ENCODE measurements around the gene ABLIM3. TPM values are rescaled to one million over a fixed set of nuclear protein-coding genes. Genes with fewer than 3 reads are reported as not detected.

The ABLIM3 gene
- polyA plus RNA-seq, 1 of the 3 experiments (the other 2 are of a cell fraction), result 5.9 TPM

DNA sequence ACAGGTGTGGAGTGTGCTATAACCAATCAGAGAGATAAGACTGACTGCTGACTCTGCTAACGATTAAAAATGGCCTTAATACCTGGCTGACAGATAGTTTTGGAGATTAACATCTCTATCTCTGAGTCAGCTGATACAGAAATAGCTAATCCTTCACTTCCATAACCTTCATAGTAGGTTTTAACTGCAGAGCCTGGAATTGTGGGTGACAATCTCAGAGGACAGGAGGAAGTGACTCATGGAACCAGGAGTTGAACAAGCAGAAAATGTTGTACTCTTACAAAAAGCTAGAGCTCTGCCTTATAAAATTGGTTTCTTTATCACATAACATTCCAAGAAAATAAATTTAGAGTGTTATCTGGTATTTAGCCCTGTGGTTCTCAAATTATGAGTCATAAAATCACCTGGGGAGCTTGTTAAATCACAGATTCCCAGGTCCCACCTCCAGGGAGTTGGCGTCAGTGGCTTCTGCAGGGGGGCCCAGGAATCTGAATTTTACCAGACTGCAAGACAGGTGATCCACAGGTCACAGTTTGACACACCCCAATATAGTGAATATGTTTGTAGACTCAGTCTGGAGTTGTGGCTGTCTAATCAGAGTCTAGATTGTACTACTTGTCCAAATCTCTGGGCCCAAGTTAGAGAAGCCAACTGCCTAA is 86.0 kb downstream of the ABLIM3 start:
- peaks cover 0 to 8% of the 10 kb centered on the region in 2 experiments; a peak in 1 of 4 replicates for H3K4me1 ChIP-seq (ENCODE audit: control insufficient read depth in 1 of 2, insufficient read depth in 2 of 2, low read depth in 1 of 2, low read length in 1 of 2)
- H3K4me2 ChIP-seq, result peak overlapping the region; percentile 47; the same call in 1 of the 2 replicates
- no peaks in the 10 kb centered on the region for H3K36me3 ChIP-seq (replicated peaks in 1 of 2; ENCODE audit: control insufficient read depth in 1 of 2, insufficient read depth in 2 of 2, low read length in 1 of 2)
- H3K79me2 ChIP-seq (ENCODE audit: insufficient read depth), result no peaks in the 10 kb centered on the region
- peaks cover 16% of the 10 kb centered on the region for H3F3A ChIP-seq (replicated peaks; ENCODE audit: insufficient read depth)
- H3K4me3 ChIP-seq (ENCODE audit: low read depth in 2 of 2, low read length in 1 of 2), result no peak overlapping the region
- no peaks in the 10 kb centered on the region for H4K20me1 ChIP-seq (ENCODE audit: insufficient read depth)
- ChIA-PET POLR2A (no interaction called here), CTCF (interaction anchor here (0.9 to 1.3 kb wide), 3 partner anchors 16 to 496 kb away, joined by 3 read pairs; no protein-coding TSS in a partner anchor)
- H3K27me3 ChIP-seq (ENCODE audit: insufficient read depth), result no peaks in the 10 kb centered on the region
- no peak overlapping the region for H2AFZ ChIP-seq (ENCODE audit: low read depth)
- DNase-seq, result no peak
- peak overlapping the region in 1 of 2 experiments; percentile 57; a peak in 2 of 4 replicates for H3K27ac ChIP-seq (ENCODE audit: low read depth in 2 of 2, low read length in 1 of 2)
- no peaks in the 10 kb centered on the region for H3K9me3 ChIP-seq
- TF ChIP-seq, protein P1, sequence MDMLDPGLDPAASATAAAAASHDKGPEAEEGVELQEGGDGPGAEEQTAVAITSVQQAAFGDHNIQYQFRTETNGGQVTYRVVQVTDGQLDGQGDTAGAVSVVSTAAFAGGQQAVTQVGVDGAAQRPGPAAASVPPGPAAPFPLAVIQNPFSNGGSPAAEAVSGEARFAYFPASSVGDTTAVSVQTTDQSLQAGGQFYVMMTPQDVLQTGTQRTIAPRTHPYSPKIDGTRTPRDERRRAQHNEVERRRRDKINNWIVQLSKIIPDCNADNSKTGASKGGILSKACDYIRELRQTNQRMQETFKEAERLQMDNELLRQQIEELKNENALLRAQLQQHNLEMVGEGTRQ (IDR thresholded peaks at IDR 0.05; ENCODE audit: borderline replicate concordance, low read depth, low read length), result no peak
- TF ChIP-seq, protein P2, sequence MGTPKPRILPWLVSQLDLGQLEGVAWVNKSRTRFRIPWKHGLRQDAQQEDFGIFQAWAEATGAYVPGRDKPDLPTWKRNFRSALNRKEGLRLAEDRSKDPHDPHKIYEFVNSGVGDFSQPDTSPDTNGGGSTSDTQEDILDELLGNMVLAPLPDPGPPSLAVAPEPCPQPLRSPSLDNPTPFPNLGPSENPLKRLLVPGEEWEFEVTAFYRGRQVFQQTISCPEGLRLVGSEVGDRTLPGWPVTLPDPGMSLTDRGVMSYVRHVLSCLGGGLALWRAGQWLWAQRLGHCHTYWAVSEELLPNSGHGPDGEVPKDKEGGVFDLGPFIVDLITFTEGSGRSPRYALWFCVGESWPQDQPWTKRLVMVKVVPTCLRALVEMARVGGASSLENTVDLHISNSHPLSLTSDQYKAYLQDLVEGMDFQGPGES (IDR thresholded peaks at IDR 0.05; ENCODE audit: low read depth, low read length), result no peak
- TF ChIP-seq, protein P3, sequence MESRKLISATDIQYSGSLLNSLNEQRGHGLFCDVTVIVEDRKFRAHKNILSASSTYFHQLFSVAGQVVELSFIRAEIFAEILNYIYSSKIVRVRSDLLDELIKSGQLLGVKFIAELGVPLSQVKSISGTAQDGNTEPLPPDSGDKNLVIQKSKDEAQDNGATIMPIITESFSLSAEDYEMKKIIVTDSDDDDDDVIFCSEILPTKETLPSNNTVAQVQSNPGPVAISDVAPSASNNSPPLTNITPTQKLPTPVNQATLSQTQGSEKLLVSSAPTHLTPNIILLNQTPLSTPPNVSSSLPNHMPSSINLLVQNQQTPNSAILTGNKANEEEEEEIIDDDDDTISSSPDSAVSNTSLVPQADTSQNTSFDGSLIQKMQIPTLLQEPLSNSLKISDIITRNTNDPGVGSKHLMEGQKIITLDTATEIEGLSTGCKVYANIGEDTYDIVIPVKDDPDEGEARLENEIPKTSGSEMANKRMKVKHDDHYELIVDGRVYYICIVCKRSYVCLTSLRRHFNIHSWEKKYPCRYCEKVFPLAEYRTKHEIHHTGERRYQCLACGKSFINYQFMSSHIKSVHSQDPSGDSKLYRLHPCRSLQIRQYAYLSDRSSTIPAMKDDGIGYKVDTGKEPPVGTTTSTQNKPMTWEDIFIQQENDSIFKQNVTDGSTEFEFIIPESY (IDR thresholded peaks at IDR 0.05; ENCODE audit: borderline replicate concordance, low read depth), result peak; percentile 25; the same call in 1 of the 2 replicates
- TF ChIP-seq RAD21 (IDR thresholded peaks at IDR 0.05; ENCODE audit: low read length) (no peak), RXRA (IDR thresholded peaks at IDR 0.05; ENCODE audit: borderline replicate concordance, low read depth) (peak; percentile 58; the same call in 1 of the 2 replicates), ELF1 (IDR thresholded peaks at IDR 0.05) (0 out of 2 replicates have a peak, but pooled peaks have one; percentile 14), FOXM1 (IDR thresholded peaks at IDR 0.05; ENCODE audit: low read depth) (no peak), MEF2A (IDR thresholded peaks at IDR 0.05; ENCODE audit: borderline replicate concordance, low read depth) (peak; percentile 85), TEAD4 (IDR thresholded peaks at IDR 0.05; ENCODE audit: borderline replicate concordance, insufficient read depth) (peak; percentile 52; the same call in 1 of the 2 replicates), FOSL2 (IDR thresholded peaks at IDR 0.05; ENCODE audit: borderline replicate concordance, low read depth) (peak; percentile 71), FOXJ3 (CRISPR knock-in tag; IDR thresholded peaks at IDR 0.05) (no peak), CHD2 (IDR thresholded peaks at IDR 0.05; ENCODE audit: low read length, partially characterized antibody) (no peak), YY1 (IDR thresholded peaks at IDR 0.05; ENCODE audit: low read depth) (0 out of 2 replicates have a peak, but pooled peaks have one; percentile 8), RFX5 (IDR thresholded peaks at IDR 0.05; ENCODE audit: low read length) (no peak), NFIC (IDR thresholded peaks at IDR 0.05; ENCODE audit: borderline replicate concordance) (0 out of 2 replicates have a peak, but pooled peaks have one; percentile 30), GATA2 (CRISPR knock-in tag; IDR thresholded peaks at IDR 0.05) (no peak), NRF1 (IDR thresholded peaks at IDR 0.05; ENCODE audit: low read depth, low read length) (no peak), JUND (IDR thresholded peaks at IDR 0.05) (peak; percentile 81), TAF1 (IDR thresholded peaks at IDR 0.05; ENCODE audit: borderline replicate concordance, low read depth, low read length) (no peak), TCF12 (IDR thresholded peaks at IDR 0.05) (peak; percentile 74), EP300 (IDR thresholded peaks at IDR 0.05; ENCODE audit: borderline replicate concordance in 1 of 2, low read depth in 1 of 2, low read length in 1 of 2) (0 out of 4 replicates have a peak, but pooled peaks of 1 of the 2 experiments have one; percentile 51), SIN3A (IDR thresholded peaks at IDR 0.05; ENCODE audit: borderline replicate concordance, low read depth, low read length) (no peak)
- TF ChIP-seq, protein P4, sequence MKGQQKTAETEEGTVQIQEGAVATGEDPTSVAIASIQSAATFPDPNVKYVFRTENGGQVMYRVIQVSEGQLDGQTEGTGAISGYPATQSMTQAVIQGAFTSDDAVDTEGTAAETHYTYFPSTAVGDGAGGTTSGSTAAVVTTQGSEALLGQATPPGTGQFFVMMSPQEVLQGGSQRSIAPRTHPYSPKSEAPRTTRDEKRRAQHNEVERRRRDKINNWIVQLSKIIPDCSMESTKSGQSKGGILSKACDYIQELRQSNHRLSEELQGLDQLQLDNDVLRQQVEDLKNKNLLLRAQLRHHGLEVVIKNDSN (IDR thresholded peaks at IDR 0.05; ENCODE audit: borderline replicate concordance, low read depth), result peak; percentile 34; the same call in 1 of the 2 replicates
- TF ChIP-seq, protein P5, sequence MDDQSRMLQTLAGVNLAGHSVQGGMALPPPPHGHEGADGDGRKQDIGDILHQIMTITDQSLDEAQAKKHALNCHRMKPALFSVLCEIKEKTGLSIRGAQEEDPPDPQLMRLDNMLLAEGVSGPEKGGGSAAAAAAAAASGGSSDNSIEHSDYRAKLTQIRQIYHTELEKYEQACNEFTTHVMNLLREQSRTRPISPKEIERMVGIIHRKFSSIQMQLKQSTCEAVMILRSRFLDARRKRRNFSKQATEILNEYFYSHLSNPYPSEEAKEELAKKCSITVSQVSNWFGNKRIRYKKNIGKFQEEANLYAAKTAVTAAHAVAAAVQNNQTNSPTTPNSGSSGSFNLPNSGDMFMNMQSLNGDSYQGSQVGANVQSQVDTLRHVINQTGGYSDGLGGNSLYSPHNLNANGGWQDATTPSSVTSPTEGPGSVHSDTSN (IDR thresholded peaks at IDR 0.05), result peak; percentile 89
- no peaks in the 10 kb centered on the region for H3K9me2 ChIP-seq
- 53% methylated on average over 2 of the region's 2 CpGs for WGBS (ENCODE audit: low lambda C conversion rate)
- no peak overlapping the region for H3K9ac ChIP-seq
